ENCODE measurements around the gene ISCA2.

DNA sequence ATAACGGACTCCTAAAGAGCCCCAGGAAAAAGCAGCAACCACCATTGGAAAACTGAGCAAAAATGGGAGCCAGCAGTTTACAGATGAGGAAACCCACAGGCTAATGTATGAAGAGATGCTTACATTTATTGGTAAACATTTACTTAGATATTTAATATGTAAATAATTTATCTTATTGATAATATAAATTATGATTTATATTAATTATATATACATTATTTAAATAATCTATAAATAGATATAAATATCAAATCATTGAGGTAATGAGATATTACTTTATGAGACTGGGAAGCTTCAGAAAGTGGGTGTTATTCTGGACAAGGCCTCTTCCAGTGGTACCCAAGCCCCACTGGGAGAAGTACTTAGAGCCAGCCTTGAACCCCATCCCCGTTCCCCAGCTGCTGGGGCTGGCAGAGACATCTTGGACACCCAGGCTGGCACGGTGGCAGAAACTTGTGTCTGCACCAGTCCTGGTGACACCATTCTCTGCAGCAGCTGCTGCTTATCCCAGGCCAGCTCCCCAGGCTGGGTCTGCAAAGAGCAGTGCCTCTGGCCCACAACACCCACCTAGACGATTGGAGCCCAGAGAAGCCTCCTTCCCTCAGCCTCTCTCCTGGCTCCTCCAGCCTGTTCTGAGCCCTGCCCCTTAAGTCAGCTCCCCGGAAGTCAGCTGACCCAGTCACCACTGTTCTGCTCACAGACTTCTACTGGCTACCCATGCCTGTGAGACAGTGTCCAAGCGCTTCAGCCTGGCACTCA lies 25.9 kb downstream of the ISCA2 start:
- no peak for TF ChIP-seq CTCF (conservative IDR thresholded peaks at IDR 0.05)
- no peak for TF ChIP-seq ZFX (IDR thresholded peaks at IDR 0.05)

All from C4-2B (cell line).